RCC 7860 (cell line): ENCODE data around the gene ULK4.

Experiments
- DNase-seq: peaks from one replicate; pipeline ENCODE4 v3.0.0-alpha.2; 2015; ENCODE audit warnings: low spot score
- FAIRE-seq: peaks from 2 replicates; lab custom pipeline; 2012; peaks lifted over from hg19 to GRCh38; lab: Jason Lieb, UNC

ULK4 gene

GRCh38 chr3:41243183-41243582 lies 718.7 kb downstream of the ULK4 start:
- no peak for FAIRE-seq
- DNase-seq = no peak

- FAIRE-seq = no peak
- DNase-seq = no peak
Measured at GRCh38 chr3:41241800-41242571, 719.9 kb downstream of the ULK4 start.

- FAIRE-seq (no peak), DNase-seq (no peak)
Measured at GRCh38 chr3:41241161-41241560, 720.7 kb downstream of the ULK4 start.

GRCh38 chr3:41239587-41239986 lies 722.3 kb downstream of the ULK4 start:
- FAIRE-seq = no peak
- no peak for DNase-seq

- FAIRE-seq (no peak), DNase-seq (no peak)
Measured at GRCh38 chr3:41237907-41238306, 724.0 kb downstream of the ULK4 start.

GRCh38 chr3:41236228-41236627 lies 725.7 kb downstream of the ULK4 start:
- DNase-seq (no peak), FAIRE-seq (no peak)

- FAIRE-seq (no peak), DNase-seq (no peak)
Measured at GRCh38 chr3:41234823-41235721, 726.8 kb downstream of the ULK4 start.

GRCh38 chr3:41224120-41224806 lies 737.6 kb downstream of the ULK4 start:
- FAIRE-seq (peak; percentile 63), DNase-seq (peak; percentile 59)

- DNase-seq (no peak), FAIRE-seq (no peak)
Measured at GRCh38 chr3:41223691-41224090, 738.2 kb downstream of the ULK4 start.

GRCh38 chr3:41223078-41223477 lies 738.8 kb downstream of the ULK4 start:
- DNase-seq = no peak
- no peak for FAIRE-seq

GRCh38 chr3:41222501-41222900 lies 739.4 kb downstream of the ULK4 start:
- no peak for FAIRE-seq
- DNase-seq = no peak

- FAIRE-seq (no peak), DNase-seq (no peak)
Measured at GRCh38 chr3:41222012-41222411, 739.9 kb downstream of the ULK4 start.

- DNase-seq = no peak
- FAIRE-seq = no peak
Measured at GRCh38 chr3:41220906-41221677, 740.8 kb downstream of the ULK4 start.

- DNase-seq (no peak), FAIRE-seq (no peak)
Measured at GRCh38 chr3:41219424-41219823, 742.5 kb downstream of the ULK4 start.

GRCh38 chr3:41216993-41217392 lies 744.9 kb downstream of the ULK4 start:
- no peak for DNase-seq
- FAIRE-seq = no peak

GRCh38 chr3:41216422-41216821 lies 745.5 kb downstream of the ULK4 start:
- no peak for FAIRE-seq
- DNase-seq = no peak

GRCh38 chr3:41213588-41213987 lies 748.3 kb downstream of the ULK4 start:
- no peak for DNase-seq
- no peak for FAIRE-seq

- DNase-seq (no peak), FAIRE-seq (no peak)
Measured at GRCh38 chr3:41212088-41212487, 749.8 kb downstream of the ULK4 start.

- FAIRE-seq (no peak), DNase-seq (no peak)
Measured at GRCh38 chr3:41210966-41211365, 750.9 kb downstream of the ULK4 start.

GRCh38 chr3:41209646-41210045 lies 752.3 kb downstream of the ULK4 start:
- DNase-seq (no peak), FAIRE-seq (no peak)
